ENCODE data around the gene ARHGEF28. TPM values are rescaled to one million over a fixed set of nuclear protein-coding genes. Genes with fewer than 3 reads are reported as not detected.

The ARHGEF28 gene
- total and polyA plus RNA-seq, 2 of the 13 experiments (the other 11 are each of a cell fraction or from before 2014, with no cell fraction given), result 17.4 to 34.1 TPM

DNA sequence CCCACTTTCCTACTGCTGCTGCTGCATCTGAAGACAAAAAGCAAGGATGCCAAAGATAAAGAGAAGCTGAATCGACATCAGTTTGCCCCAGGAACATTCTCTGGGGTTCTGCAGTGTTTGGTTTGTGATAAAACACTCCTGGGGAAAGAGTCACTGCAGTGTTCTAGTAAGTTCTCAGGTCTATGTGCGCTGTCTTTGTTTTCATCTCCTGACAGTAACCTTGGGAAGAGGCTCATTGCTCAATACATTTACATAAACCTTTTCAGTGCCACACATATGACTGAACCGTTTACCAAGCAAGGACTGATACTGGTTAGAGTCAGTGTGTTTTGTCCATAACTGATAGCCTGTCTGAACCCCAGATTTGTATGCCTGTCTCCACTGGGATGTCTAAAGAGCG, 232.1 kb downstream of the ARHGEF28 start (continued):
- TF ChIP-seq RBFOX2 (IDR thresholded peaks at IDR 0.05; ENCODE audit: low read depth, low read length) (no peak), PHF5A (CRISPR knock-in tag; IDR thresholded peaks at IDR 0.05; ENCODE audit: low read depth, unreplicated experiment) (no peak), ZBTB7B (CRISPR knock-in tag; IDR thresholded peaks at IDR 0.05) (no peak), REL (CRISPR knock-in tag; conservative IDR thresholded peaks at IDR 0.05) (no peak), ZNF672 (CRISPR knock-in tag; IDR thresholded peaks at IDR 0.05) (no peak), FOSL2 (CRISPR knock-in tag; IDR thresholded peaks at IDR 0.05) (peak; percentile 64), NCOA5 (CRISPR knock-in tag; IDR thresholded peaks at IDR 0.05) (no peak), ZC3H13 (CRISPR knock-in tag; IDR thresholded peaks at IDR 0.05) (no peak), ZFP36L1 (CRISPR knock-in tag; IDR thresholded peaks at IDR 0.05) (no peak), ZNF772 (CRISPR knock-in tag; IDR thresholded peaks at IDR 0.05) (peak; percentile 77; the same call in 1 of the 2 replicates), TEAD2 (CRISPR knock-in tag; IDR thresholded peaks at IDR 0.05) (no peak), NFRKB (IDR thresholded peaks at IDR 0.05) (no peak), ARHGAP35 (CRISPR knock-in tag; IDR thresholded peaks at IDR 0.05; ENCODE audit: borderline replicate concordance) (no peak), TRIM24 (CRISPR knock-in tag; IDR thresholded peaks at IDR 0.05) (no peak), ZNF747 (CRISPR knock-in tag; IDR thresholded peaks at IDR 0.05; ENCODE audit: borderline replicate concordance) (no peak)
- TF ChIP-seq, protein P1, sequence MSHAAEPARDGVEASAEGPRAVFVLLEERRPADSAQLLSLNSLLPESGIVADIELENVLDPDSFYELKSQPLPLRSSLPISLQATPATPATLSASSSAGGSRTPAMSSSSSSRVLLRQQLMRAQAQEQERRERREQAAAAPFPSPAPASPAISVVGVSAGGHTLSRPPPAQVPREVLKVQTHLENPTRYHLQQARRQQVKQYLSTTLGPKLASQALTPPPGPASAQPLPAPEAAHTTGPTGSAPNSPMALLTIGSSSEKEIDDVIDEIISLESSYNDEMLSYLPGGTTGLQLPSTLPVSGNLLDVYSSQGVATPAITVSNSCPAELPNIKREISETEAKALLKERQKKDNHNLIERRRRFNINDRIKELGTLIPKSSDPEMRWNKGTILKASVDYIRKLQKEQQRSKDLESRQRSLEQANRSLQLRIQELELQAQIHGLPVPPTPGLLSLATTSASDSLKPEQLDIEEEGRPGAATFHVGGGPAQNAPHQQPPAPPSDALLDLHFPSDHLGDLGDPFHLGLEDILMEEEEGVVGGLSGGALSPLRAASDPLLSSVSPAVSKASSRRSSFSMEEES (CRISPR knock-in tag; IDR thresholded peaks at IDR 0.05), result peak; percentile 85
- TF ChIP-seq, protein P2, sequence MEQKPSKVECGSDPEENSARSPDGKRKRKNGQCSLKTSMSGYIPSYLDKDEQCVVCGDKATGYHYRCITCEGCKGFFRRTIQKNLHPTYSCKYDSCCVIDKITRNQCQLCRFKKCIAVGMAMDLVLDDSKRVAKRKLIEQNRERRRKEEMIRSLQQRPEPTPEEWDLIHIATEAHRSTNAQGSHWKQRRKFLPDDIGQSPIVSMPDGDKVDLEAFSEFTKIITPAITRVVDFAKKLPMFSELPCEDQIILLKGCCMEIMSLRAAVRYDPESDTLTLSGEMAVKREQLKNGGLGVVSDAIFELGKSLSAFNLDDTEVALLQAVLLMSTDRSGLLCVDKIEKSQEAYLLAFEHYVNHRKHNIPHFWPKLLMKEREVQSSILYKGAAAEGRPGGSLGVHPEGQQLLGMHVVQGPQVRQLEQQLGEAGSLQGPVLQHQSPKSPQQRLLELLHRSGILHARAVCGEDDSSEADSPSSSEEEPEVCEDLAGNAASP (CRISPR knock-in tag; IDR thresholded peaks at IDR 0.05; ENCODE audit: borderline replicate concordance), result no peak
- TF ChIP-seq, protein P3, sequence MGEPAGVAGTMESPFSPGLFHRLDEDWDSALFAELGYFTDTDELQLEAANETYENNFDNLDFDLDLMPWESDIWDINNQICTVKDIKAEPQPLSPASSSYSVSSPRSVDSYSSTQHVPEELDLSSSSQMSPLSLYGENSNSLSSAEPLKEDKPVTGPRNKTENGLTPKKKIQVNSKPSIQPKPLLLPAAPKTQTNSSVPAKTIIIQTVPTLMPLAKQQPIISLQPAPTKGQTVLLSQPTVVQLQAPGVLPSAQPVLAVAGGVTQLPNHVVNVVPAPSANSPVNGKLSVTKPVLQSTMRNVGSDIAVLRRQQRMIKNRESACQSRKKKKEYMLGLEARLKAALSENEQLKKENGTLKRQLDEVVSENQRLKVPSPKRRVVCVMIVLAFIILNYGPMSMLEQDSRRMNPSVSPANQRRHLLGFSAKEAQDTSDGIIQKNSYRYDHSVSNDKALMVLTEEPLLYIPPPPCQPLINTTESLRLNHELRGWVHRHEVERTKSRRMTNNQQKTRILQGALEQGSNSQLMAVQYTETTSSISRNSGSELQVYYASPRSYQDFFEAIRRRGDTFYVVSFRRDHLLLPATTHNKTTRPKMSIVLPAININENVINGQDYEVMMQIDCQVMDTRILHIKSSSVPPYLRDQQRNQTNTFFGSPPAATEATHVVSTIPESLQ (CRISPR knock-in tag; conservative IDR thresholded peaks at IDR 0.05), result no peak
- TF ChIP-seq, protein P4, sequence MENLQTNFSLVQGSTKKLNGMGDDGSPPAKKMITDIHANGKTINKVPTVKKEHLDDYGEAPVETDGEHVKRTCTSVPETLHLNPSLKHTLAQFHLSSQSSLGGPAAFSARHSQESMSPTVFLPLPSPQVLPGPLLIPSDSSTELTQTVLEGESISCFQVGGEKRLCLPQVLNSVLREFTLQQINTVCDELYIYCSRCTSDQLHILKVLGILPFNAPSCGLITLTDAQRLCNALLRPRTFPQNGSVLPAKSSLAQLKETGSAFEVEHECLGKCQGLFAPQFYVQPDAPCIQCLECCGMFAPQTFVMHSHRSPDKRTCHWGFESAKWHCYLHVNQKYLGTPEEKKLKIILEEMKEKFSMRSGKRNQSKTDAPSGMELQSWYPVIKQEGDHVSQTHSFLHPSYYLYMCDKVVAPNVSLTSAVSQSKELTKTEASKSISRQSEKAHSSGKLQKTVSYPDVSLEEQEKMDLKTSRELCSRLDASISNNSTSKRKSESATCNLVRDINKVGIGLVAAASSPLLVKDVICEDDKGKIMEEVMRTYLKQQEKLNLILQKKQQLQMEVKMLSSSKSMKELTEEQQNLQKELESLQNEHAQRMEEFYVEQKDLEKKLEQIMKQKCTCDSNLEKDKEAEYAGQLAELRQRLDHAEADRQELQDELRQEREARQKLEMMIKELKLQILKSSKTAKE (CRISPR knock-in tag; IDR thresholded peaks at IDR 0.05; ENCODE audit: borderline replicate concordance), result no peak
- TF ChIP-seq, protein P5, sequence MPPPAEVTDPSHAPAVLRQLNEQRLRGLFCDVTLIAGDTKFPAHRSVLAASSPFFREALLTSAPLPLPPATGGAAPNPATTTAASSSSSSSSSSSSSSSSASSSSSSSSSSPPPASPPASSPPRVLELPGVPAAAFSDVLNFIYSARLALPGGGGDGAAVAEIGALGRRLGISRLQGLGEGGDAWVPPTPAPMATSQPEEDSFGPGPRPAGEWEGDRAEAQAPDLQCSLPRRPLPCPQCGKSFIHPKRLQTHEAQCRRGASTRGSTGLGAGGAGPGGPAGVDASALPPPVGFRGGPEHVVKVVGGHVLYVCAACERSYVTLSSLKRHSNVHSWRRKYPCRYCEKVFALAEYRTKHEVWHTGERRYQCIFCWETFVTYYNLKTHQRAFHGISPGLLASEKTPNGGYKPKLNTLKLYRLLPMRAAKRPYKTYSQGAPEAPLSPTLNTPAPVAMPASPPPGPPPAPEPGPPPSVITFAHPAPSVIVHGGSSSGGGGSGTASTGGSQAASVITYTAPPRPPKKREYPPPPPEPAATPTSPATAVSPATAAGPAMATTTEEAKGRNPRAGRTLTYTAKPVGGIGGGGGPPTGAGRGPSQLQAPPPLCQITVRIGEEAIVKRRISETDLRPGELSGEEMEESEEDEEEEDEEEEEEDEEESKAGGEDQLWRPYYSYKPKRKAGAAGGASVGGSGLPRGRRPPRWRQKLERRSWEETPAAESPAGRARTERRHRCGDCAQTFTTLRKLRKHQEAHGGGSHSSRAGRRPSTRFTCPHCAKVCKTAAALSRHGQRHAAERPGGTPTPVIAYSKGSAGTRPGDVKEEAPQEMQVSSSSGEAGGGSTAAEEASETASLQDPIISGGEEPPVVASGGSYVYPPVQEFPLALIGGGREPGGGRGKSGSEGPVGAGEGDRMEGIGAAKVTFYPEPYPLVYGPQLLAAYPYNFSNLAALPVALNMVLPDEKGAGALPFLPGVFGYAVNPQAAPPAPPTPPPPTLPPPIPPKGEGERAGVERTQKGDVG (CRISPR knock-in tag; IDR thresholded peaks at IDR 0.05; ENCODE audit: borderline replicate concordance), result no peak
- TF ChIP-seq, protein P6, sequence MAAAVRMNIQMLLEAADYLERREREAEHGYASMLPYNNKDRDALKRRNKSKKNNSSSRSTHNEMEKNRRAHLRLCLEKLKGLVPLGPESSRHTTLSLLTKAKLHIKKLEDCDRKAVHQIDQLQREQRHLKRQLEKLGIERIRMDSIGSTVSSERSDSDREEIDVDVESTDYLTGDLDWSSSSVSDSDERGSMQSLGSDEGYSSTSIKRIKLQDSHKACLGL (CRISPR knock-in tag; IDR thresholded peaks at IDR 0.05), result no peak
